SK-N-MC (cell line): ENCODE results near the gene ZFP36.

Experiments used
- DNase-seq: peaks from one replicate; pipeline ENCODE4 v3.0.0-alpha.2; 2011; ENCODE audit warnings: low read depth, low spot score
- H3K27ac ChIP-seq: fragments of 200-600 bp; sonication (generic); 2 replicates; pipeline ENCODE4 v1.5.1; 2016; ENCODE audit warnings: mixed run types
- H3K36me3 ChIP-seq: fragments of 200-600 bp; sonication (generic); 2 replicates; pipeline ENCODE4 v1.6.1; 2017; ENCODE audit warnings: antibody characterized with exemption, low read length, mixed read lengths; ENCODE audit not compliant: insufficient read depth
- H3K4me3 ChIP-seq: fragments of 200-600 bp; sonication (generic); 2 replicates; pipeline ENCODE4 v1.5.1; 2016
- H3K9ac ChIP-seq: fragments of 200-600 bp; sonication (generic); 2 replicates; pipeline ENCODE4 v1.8.0; 2017; ENCODE audit warnings: mixed run types, mixed read lengths; ENCODE audit not compliant: insufficient read length
- H3K9me3 ChIP-seq: fragments of 200-600 bp; sonication (generic); 2 replicates; pipeline ENCODE4 v1.6.1; 2017; ENCODE audit warnings: low read depth, mild to moderate bottlenecking, antibody characterized with exemption, low read length, moderate library complexity, mixed read lengths
- EZH2 ChIP-seq: fragments of 200-600 bp; sonication (generic); IDR thresholded peaks from one replicate; pipeline ENCODE4 v1.6.1; 2017; ENCODE audit warnings: antibody characterized with exemption
- FOXP2 ChIP-seq: optimal IDR thresholded peaks from 2 replicates; pipeline ENCODE3; 2011; ENCODE audit warnings: mild to moderate bottlenecking, moderate library complexity; ENCODE audit not compliant: insufficient read depth; ENCODE audit errors: extremely low read length, control extremely low read depth
- POLR2AphosphoS5 ChIP-seq: IDR thresholded peaks from 2 replicates; pipeline ENCODE4 v1.6.1; 2012; ENCODE audit warnings: mild to moderate bottlenecking, low read depth, low read length, borderline replicate concordance

ZFP36 gene

GRCh38 chr19:39401549-39402345 is 4.9 kb upstream of the ZFP36 start:
- H3K4me3 ChIP-seq = no peak overlapping the region
- no peak for DNase-seq
- H3K9ac ChIP-seq = no peak overlapping the region
- no peak for TF ChIP-seq FOXP2
- TF ChIP-seq EZH2 = no peak
- no peak for TF ChIP-seq POLR2AphosphoS5
- H3K36me3 ChIP-seq = no peaks in the 10 kb centered on the region
- H3K9me3 ChIP-seq = no peaks in the 10 kb centered on the region
- H3K27ac ChIP-seq = peak overlapping the region; percentile 92

- DNase-seq = no peak
- TF ChIP-seq POLR2AphosphoS5 = peak; percentile 52; the same call in 1 of the 2 replicates
- TF ChIP-seq FOXP2 = no peak
- peak overlapping the region; percentile 80 for H3K4me3 ChIP-seq
- H3K36me3 ChIP-seq = no peaks in the 10 kb centered on the region
- H3K9ac ChIP-seq = peak overlapping the region; percentile 81
- no peaks in the 10 kb centered on the region for H3K9me3 ChIP-seq
- peak overlapping the region; percentile 92 for H3K27ac ChIP-seq
Measured at GRCh38 chr19:39402346-39403300, 4.0 kb upstream of the ZFP36 start.

- H3K4me3 ChIP-seq = peak overlapping the region; percentile 80
- H3K27ac ChIP-seq = peak overlapping the region; percentile 92
- no peaks in the 10 kb centered on the region for H3K36me3 ChIP-seq
- H3K9ac ChIP-seq = peak overlapping the region; percentile 81
- TF ChIP-seq FOXP2 (no peak), POLR2AphosphoS5 (no peak), EZH2 (no peak)
- no peaks in the 10 kb centered on the region for H3K9me3 ChIP-seq
- DNase-seq = no peak
Measured at GRCh38 chr19:39403331-39404312, 3.0 kb upstream of the ZFP36 start.

- TF ChIP-seq POLR2AphosphoS5 (no peak), EZH2 (no peak), FOXP2 (no peak)
- no peak for DNase-seq
- H3K4me3 ChIP-seq = no peak overlapping the region
Measured at GRCh38 chr19:39405261-39405957, 1.2 kb upstream of the ZFP36 start.

GRCh38 chr19:39405958-39406655 is 540 bp upstream of the ZFP36 start:
- Histone ChIP-seq H3K4me3 (peak overlapping the region; percentile 93), H3K9ac (peak overlapping the region; percentile 59), H3K36me3 (no peaks in the 10 kb centered on the region), H3K9me3 (no peaks in the 10 kb centered on the region), H3K27ac (peak overlapping the region; percentile 69; the same call in 1 of the 2 replicates)
- no peak for DNase-seq
- TF ChIP-seq EZH2 = no peak
- no peak for TF ChIP-seq FOXP2

More at GRCh38 chr19:39405261-39405957, 1.2 kb upstream of the ZFP36 start:
- H3K9ac ChIP-seq = no peak overlapping the region
- no peaks in the 10 kb centered on the region for H3K9me3 ChIP-seq
- H3K27ac ChIP-seq = peak overlapping the region; percentile 69; the same call in 1 of the 2 replicates
- no peaks in the 10 kb centered on the region for H3K36me3 ChIP-seq

GRCh38 chr19:39407410-39407659 is 688 bp downstream of the ZFP36 start:
- no peak for TF ChIP-seq EZH2
- TF ChIP-seq FOXP2 = no peak
- no peak for TF ChIP-seq POLR2AphosphoS5
- H3K4me3 ChIP-seq = peak overlapping the region; percentile 93
- H3K9me3 ChIP-seq = no peaks in the 10 kb centered on the region
- H3K9ac ChIP-seq = peak overlapping the region; percentile 77
- no peak overlapping the region for H3K27ac ChIP-seq
- no peaks in the 10 kb centered on the region for H3K36me3 ChIP-seq
- DNase-seq = no peak
